Measurements from ENCODE around the gene CREB3L4.

CREB3L4 gene, protein sequence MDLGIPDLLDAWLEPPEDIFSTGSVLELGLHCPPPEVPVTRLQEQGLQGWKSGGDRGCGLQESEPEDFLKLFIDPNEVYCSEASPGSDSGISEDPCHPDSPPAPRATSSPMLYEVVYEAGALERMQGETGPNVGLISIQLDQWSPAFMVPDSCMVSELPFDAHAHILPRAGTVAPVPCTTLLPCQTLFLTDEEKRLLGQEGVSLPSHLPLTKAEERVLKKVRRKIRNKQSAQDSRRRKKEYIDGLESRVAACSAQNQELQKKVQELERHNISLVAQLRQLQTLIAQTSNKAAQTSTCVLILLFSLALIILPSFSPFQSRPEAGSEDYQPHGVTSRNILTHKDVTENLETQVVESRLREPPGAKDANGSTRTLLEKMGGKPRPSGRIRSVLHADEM
- 3.1 to 5.4 reads per million in 2 donors for total RNA-seq

DNA sequence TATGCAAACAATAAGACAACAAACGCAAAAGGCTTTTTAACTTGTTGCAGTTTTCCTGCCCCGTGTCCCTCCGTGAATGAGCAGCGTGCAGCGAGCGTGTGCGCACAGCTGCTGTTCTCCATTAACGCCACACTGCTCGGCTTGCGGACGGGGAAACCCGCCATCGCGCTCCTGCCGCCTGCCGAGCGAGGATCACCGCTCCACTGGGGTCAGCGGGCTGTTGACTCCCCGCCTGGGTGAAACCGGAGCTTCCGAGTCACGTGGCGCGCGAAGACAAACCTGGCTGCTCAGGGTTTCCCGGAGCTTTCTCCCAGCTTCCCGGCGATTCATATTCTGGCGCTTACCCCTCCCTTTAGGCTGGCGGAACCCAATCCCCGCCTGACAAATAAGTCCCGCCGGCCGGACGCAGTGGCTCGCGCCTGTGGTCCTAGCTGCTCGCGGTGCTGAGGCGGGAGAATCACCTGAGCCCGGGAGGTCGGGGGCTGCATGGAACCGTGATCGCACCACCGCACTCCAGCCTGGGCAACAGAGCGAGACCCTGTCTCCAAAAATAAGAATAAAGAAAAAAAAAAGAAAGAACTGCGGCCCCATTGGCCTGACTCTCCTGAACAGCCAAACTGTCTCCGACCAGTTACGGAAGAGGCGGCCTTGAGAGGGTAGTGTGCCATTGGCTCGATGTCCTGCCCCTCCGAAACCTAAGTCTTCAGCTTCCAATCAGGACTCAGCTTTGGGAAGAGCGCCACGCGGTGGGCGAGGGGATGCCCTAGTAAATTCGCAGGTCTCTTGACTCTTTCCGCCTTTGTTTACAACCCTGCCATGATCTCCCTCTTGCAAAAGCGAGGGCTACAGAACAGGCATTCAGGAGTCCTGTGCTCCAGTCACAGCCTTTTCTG is at the start of gene CREB3L4:
CREB3L4 (plus strand) TSS at position 796 of the 893 bp plus-strand sequence. CDS start 624 bp downstream, outside the sequence.
- peak; percentile 70 for DNase-seq

DNA sequence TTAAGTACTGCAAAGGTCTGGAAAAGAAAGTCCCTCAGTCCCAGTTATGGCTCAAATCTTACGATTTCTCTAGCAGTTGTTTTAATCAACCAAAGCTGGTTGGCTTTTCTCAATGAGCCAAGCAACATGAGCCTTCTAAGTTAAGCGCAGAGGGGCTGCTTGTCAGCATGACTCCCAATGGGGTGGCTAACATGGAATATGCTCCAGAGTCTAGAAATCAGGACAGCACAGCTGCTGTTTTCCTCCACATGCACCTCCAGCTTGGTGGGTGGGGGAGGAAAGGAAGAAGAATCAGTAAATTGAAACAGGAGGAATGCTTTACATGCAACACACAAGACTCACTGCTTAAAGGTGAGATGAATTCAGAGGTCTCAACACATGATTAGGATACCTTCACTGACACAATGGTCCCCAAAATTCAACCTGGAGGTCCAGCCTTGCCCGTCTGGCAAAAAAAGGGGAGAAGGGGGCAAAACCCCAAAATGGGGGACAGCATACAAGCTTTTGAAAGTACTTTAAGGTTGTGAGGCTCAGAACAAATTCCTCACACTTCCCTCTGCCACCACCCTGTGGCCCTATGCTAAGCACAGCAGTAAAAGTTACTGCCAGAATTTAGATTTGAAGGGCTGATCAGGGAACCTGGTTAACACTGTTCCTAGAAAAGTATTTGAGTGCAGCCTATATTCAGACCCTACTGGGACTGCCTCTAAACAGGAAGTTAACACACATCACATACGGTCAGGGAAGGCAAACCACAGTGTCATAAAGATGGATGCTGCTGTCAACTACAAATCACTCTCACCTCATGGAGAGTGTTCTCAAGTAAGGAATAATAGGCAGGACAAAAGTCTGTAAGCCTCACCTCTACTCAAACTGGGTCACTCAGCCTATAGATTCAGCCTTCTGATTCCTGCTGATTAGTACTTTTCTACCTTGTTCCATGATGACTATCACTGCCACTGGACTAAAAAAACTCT is 47.5 kb upstream of the CREB3L4 start:
- no peak for DNase-seq

DNA sequence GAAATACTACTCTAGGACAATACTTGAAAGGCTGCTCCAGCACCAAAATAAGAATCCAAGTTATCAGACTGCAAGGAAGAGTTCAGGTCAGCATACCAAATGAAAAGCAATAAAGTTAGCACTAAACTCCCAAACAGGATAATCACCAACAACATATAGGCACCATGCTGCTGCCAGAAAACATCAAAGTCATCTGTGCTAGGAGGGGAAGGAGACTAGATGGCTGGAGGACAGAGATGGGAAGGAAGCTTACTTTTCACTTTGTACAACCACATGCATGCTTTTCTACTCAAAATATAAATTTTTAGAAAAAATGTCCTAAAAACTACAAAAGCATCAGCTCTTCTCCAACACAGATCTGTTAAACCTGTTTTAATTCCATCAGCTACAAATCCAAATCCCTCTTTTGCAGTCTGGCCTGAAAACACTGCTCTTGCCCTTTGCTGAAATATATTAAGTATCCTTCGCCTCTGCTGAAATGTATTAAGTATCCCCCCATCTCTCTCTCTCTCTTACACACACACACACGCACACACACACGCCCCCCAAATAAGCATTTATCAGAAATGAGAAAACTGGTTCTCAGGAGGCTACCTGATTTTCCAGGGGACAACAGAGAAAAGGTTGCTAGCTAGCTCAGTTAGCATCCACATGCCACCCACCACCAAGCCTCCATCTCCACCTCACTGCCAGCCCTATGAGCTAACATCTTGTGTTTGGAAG is 46.5 kb upstream of the CREB3L4 start:
- DNase-seq, result no peak

DNA sequence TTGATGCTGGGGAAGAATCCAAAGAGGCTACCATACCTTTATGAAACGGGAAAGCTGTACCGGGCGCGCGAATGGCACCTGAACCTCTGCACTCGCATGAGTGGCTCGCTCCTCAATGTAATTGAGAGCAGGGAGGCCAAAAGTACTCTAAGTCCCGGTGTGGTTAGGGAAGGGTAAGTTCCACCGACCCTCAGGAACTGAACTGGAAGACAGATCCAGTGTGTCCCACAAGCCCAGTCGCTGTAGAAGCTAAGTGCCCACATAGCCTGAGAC is 46.0 kb upstream of the CREB3L4 start:
- DNase-seq, result no peak

DNA sequence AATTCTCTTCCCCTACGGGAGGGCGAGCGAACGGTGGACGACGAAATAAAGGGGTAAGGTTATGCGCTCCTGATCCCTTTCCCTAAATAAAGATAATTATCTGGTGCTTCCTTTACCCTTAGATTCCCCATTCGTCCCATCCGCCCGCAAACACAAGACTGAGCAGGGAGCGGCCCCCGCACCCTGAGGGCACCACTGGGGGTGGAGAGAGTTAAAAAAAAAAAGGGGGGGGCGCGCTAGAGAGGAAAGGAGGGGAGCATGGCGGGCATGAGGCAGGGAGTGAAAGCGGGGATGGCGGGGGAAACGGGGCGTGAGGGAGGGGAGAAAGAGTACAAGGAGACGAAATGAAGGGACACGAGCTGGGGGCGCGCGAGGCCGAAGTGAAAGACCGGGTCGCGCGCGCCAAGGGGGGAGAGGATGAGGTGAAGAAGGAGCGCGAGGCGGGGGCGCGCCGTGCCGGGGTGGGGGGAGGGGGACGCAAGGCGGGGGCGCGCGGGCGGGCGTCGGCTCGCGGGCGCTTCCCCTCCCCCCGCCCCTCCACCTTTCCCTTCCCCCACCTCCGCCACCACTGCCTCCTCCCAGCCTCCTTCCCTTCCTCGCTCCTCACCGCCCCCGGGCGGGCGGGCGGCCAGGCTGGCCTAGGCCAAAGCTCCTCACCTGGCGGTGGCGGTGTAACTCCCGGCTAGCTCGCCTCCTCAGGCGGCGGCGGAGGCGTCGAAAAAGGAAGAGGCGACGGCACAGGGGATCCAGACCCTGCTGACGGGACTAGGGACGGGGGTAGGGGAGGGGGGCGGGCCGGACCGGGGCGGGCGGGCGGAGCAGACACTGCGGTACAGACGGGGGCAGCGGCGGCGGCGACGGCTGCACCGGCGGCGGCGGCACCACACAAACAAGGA is 45.4 kb upstream of the CREB3L4 start:
- DNase-seq, result peak; percentile 44

DNA sequence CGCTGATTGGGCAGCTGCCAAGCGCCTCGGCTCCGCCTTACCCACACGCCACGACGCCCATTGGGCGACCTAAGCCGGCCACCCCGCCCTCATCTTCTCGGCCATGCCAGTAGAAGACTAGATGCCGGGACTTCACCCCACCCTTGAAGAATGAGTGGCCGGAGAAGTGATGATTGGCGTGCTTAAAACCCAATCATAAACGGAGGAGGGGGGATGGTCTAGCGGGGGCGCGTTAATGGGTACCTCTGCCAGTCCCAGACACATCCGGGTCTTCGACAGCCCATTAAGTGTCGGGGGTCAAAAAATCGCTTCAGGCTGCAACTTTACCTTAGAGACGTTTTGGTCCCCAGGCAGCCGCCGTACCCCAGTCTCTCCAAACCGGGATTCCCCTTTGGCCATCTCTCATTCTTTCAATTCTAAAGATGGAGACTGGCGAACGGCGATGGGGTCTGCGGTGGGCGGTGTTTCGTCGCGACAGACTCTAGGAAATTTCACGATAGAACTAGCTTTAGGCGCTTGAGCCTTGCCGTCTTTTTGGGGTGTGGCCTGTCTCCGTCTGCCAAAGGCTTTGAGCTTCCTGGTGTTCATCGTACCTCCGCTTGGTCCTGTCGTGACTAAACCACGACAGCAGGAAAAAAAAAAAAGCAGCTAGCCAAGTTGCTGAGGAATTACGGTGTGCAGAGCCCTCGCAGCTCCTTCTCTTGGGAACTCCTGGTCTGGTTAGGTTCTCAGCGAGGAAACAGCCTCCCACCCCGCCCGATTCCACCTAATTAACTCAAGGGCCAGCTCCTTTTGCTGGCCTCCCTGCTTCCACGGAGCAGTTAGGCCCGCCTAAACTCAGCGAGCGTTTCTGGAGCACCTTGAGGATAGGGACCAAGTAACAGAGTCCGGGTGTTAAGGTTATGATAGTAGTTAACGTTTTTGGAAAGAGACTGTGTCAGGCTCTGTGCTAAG is 44.5 kb upstream of the CREB3L4 start, which contains the start of gene GATAD2B:
GATAD2B (minus strand) TSS at position 1 of the 954 bp plus-strand sequence. CDS start 94,625 bp downstream, outside the sequence.
- peak; percentile 95 for DNase-seq

DNA sequence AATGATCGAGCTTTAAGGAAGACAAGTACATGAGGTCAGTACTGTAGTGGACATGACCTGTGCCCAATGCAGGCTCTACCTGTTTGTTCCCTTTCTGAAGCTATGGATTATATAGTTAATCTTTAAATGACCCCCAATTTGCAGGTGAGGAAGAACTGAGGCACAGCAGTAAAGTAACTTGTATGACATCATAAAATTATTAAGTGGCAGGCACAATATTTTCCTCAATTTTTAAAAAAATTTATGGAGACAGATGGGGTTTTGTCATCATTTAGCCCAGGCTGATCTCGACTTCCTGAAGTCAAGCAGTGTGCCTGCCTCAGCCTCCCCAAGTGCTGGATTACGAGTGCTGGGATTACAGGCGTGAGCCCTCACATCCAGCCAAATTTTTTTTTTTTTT is 41.3 kb upstream of the CREB3L4 start:
- no peak for DNase-seq

DNA sequence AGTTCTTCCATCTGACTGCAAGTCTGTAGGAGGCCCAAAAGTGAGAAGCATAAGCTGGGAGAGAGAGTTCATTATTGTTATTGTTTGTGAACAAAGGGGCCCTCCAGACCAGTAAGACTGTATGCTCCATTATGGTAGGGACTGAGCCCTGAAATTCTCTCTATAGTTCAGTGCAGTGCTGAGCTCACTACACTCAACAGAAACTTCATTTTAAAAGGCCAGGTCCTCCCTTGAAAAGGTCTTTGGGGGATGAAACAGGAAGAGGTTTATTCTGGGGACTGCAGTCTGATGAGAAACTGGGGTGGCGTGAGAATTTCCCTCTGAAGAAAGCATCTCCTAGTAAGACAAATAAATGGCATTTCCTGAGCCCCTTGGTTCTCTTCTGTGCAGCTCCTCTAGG is 39.5 kb upstream of the CREB3L4 start:
- no peak for DNase-seq

DNA sequence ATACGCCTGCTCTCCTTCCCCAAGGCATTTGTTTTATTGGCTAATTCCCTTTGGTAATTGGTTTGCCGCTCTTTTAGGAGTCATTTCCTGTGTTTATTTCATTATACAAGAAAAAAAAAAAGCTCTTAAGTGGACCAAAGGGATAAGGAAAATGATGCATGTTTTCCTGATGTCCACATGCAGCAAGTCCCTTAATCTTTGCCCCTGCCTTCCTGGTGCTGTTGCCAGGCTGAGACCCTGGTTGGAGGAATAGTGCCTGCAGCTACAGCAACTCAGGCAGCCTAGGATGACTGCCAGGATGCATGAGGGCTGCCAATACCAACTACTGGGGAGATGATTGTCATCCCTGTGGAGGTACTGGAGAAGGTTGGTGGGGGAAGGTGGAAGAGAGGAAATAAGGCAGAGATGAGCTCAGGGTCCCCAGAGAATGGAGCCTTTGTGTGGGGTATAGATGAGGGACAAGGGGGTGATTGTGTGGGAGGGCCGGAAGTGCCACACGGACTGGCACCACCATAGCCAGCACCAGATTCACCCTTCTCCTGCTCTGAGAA is 38.8 kb upstream of the CREB3L4 start:
- no peak for DNase-seq

DNA sequence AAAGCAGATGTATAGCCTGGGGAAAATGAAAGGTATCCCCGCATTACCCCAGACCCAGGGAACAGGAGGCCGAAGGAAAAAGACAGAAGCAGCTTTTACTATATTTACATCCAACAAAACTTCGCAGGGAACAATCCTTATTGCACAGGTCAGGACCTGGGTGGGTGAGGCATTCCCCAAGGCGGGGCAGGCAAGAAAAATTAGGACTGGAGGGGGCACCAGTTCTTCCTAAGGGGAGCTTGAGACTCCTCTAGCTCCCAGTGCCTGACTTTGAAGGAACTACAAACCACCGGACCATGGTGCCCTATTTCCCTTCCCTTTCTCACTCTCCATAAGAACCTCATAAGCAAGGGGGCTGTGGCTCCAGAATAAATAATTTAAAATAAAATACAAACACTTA is 38.3 kb upstream of the CREB3L4 start:
- DNase-seq, result no peak

DNA sequence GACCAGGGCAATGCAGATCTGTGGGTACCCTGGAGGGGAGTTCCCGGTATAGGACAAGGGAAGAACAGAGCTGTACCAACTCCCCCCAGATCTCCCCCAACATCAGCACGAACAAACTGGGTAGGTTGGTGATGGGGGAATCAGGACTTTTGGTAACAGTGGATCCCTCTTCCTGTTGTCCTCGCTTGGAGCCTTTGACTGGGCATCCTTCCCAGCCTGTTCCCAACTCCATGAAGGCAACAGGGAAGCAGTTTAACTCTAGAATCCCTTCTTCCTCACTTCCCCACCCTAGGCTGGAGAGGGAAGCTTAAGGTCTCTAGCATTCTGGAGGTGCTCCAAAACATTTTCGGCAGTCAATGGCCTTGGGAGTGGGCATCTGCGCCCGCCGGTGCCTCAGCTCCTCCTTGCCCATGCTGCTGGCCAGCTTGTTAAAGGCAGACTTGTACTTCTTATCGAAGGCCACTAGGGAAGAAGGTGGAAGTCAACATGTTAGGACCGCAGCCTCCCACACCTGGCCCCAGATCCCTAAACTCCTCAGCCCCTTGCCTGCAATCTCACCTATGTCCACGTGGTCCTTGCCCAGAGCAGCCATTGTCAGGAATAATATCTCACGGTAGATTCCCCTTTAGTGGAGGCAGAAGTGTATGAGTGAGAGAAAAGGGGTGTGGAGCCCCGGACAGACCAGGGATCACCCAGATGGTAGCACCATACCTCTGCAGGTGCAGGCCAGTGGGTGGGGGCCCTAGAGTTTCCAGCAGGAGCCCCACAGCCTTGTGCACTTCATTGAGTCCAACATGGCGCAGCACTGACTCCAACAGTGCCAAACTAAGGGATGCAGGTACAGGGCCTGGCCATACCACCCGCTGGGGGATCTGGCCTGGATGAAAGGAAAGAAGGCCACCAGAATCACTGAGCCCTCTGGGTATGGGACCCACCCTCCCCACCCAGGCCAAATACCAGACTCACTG is 37.4 kb upstream of the CREB3L4 start:
- DNase-seq, result no peak

DNA sequence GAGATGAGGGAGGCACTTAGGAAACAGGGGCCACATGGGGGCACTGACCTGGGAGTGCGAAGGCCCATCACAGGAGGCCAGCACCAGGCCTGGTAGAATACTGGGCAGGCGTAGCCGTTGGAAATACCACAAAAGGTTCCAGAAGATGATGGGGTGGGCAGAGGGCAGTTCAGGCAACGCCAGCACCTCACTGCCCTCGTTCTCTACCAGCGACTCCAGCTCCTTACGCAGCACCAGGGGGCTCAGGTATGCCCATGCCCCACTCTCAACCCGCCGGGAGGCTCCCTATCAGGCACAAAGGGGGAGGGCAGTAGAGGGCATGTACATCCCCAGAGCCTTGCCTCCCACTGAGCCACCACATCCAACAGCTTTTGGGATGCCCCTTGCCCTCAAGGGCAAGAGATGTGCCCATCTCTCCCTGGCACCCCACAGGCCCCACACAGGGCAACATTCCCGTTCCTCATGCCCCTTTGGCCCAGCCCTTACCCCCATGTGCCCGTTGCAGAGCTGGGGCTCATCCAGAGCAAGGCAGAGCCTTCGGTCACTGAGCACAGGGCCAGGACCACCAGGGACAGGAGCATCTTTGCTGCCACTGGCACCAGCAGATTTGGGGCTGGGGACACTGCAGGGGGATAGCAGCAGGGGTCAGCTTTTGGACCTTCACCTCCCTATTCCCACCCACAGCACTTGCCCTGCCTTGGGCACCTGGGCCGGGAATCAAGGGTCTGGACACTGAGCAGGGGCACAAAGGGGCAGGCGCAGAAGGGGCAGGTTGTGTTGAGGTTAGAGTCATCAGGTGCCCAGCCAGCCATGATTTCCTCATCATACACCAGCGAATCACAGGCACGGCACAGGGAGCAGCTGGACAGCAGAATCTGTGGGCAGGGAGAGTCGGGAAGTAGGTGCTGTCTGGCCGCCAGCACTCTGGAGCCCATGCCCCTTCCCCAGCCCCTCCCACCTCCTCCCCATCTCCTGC is 35.3 kb upstream of the CREB3L4 start:
- DNase-seq, result no peak

DNA sequence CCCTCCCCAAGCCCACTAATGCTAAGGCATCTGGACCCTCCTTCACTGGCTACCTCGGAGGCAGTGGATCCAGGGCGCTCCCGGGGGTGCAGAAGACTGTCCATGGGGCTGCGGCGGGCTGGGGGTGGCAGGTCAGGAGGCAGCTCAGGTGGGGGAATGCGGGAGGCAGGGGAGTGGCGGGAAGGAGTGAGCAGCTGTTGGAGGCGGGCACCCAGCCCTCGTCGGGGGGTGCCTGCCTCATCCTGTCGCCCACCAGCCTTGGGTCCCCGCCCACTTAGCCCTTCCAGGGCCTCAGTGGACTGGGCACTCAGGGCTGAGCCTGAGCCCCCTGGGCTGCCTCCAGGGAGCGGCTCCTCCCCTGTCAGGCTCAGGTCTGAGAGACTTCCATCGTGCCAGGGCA is 34.3 kb upstream of the CREB3L4 start:
- DNase-seq, result no peak

DNA sequence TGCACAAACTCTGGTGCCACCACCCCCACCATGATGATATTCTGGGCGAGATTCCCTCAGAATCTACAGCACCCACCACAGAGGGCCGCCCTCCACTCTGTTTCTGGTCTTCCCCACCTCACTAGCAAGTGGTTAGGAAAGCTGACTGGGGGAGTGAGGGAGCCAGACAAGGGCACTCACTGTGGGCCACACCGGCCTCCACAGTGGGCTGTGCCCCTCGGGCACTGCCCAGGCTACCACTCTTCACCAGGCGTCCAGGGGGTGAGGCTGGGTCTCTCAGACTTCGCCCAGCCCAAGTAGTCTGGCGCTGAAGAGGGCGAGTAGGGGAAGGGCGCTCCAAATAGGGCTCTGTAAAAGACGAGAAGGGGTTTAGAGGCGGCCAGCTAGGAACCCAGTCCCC is 33.7 kb upstream of the CREB3L4 start:
- no peak for DNase-seq

DNA sequence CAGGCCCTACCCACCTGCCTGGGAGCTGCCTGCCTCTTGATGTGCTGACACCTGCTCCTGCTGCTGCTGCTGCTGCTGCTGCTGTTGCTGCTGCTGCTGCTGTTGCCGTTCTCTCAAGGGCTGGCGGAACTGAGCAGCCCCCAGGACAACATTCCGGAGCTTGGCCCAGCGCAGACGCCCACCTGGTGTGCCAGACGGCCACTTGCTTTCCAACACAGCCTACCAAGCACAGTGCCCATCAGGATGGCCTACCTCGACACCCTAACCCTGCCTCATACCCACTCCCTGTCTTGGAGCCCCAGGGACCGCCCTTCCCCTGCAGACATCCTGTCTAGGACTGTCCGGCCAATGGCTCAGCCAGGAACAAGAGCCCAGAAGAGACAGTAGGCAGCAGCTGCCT is 33.0 kb upstream of the CREB3L4 start:
- DNase-seq, result no peak

DNA sequence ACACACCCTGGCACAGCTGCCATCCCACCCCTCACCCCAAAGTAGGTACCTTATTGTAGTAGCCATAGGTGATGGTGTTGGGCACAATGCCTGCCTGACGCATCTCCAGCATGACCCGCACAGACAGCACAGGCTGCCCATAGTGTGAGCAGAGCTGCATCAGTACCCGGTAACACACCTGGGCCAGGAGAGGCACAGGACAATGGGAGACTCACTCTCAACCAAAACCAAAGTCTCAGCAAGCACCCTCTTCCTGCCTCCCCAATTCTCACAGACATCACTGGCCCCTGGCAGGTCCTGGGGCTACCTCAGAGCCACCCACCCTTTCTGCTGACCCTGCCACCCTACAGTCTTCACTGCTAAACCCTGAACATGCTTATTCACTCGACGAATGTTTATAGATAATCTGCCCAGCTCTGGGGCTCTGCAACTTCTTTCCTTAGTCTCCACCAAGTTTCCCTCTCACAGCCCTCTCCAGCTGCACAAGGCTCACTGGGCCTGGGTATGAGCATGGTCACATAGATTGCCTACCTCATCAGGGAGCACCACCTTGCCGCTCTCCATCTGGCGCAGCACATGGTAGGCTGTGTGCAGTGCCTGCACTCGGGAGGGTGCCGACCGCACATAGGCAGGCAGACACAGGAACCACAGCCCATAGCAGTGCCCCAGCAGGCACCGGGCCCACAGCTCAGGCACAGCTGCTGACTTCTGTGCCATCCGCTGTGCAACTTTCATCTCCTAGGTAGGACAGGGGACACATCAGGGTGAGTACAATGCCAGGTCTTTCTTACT is 31.5 kb upstream of the CREB3L4 start:
- no peak for DNase-seq

Measured in T-helper 9 cell (primary cell).